ENCODE results near the gene DOCK9.

Gene DOCK9

DNA sequence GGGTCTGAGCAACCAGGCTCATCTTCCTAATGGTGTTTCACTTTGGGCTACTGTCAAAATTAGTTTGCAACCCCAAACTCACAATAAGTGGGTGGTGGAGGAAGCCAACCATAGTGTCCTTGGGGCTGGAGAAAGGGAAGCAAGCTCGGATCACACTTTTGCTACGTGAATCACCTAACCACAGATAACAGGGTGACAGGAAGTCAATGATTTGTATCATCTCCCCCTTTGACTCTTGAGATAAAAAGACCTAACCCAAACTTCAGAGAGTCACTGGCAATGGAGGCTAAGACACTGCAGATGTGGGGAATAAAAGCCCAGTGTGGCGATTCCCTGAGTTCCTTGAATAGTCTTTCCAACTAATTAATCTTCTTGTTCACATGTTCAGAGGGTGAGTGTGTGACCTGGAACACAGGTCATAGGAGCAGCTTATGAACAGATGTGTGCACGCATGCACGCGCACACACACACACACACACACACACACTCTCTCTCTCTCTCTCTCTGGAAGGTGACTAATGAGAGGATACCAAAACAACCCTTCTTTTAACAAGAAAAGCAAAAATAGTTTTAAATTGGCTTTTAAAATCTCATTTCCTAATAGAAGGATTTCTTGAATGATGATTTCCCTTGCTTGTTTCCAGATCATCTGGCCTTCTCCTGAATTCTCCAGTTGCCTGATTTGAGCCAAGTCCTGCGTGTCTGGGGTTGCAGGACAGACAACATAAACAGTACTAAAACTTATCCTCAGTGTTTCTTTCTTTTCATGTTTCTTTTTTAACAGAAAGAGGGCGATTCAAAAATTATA lies 21.2 kb upstream of the DOCK9 start:
- no peak for DNase-seq

- DNase-seq = no peak
These were observed 20.1 kb upstream of the DOCK9 start for GRCh38 chr13:98997738-98998641.

GRCh38 chr13:98997011-98997730 lies 19.3 kb upstream of the DOCK9 start:
- DNase-seq = no peak

GRCh38 chr13:98996046-98996445 lies 18.2 kb upstream of the DOCK9 start:
- no peak for DNase-seq

DNA sequence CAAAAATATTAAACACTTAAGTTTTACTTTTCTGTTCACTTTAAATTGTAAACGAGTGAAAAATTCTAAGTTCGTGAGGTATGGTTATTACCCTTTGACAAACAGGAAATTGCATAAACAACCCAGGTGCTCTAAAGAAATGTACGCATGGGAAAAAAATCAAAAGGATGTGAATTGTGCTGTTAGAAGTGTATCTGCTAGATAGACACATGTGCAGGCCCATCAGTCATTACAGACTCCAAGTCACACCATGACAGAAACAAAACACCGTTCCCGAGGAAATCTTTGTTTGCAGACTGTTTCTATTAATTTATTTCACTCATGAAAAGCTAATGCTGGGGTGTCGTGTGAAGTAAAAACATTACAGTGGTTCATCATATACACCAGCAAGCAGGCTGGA lies 17.0 kb upstream of the DOCK9 start:
- DNase-seq = no peak

DNA sequence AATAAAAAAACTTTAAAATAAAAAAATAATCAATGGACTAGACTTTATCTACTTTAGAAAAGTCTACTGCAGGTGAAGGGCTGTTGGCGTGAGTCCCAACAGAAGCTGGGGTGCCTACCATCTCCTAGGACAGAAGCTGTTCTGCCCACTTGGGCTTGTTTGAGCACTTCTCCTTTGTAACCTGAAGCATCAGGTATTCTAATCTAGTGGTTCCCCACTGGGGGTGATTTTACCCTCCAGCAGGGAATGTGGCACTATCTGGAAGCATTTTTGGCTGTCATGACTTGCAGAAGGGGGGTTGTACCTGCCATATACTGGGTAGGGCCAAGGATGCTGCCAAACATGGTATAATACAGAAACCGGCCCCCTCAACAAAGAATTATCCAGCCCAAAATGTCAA lies 16.2 kb upstream of the DOCK9 start:
- no peak for DNase-seq

DNA sequence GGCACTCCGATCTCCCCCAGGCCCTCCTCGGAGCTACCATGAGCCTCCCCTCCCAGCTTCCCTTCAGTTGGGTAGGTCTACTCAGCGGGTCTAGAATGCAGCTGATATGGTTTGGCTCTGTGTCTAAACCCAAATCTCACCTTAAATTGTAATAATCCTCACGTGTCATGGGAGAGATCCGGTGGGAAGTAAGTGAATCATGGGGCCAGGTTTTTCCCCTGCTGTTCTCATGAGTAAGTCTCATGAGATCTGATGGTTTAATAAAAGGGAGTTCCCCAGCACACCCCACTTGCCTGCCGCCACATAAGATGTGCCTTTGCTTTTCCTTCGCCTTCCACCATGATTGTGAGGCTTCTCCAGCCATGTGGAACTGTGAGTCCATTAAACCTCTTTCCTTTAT lies 14.5 kb upstream of the DOCK9 start:
- DNase-seq = no peak

- no peak for DNase-seq
These were observed 12.8 kb upstream of the DOCK9 start for GRCh38 chr13:98990701-98991100.

DNA sequence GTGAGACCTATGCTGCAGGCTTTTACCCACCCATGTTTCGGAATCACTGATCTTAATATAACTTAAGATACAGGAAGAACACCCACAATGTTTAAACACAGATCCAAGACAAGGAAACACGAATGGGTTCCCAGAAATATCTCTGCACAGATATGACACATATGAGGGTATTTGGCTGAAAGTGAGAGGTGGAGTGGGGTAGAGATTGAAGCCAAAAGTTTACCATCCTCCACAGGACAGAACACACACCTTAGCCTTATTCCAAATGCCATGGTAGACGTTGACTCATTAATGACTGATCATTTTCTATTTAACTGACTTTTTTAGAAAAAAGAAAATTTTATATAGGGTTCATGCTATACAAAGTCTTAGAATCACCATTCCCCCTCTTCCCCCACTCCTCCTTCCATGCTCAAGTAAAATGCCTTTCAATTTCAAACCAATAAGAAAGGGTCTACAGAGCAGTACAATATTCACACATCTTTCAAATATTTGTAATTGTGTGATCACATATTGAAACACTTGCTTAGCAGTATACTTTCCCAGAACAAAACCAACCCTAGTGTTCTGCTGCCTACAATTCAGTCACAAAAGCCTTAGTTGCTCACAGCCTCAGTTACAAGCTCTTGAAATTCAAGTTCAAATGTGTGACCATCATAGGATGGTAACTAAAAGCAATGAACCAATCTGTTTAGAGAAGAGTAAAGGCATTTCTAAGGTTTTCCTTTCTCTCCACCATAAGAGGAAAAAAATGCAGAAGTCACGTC lies 11.8 kb upstream of the DOCK9 start:
- no peak for DNase-seq

DNA sequence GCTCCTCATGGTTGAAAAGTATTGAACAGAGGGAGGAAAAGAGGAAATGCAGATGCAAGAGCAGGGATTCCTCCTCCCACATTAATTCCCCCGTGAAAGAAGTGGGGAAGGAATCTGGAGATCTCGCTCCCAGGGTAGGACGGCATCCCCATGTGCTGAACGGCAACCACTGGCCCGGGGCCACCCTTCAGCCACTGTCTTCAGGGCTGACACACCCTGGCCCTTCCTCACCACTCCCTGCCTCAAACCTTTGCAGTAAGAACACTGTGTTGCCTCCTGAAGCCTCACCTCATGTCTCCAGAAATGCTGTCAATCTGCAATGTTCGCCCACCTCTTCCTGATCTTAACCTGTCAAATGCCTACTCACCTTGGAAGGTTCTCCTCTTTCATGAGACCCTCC lies 10.9 kb upstream of the DOCK9 start:
- no peak for DNase-seq

DNA sequence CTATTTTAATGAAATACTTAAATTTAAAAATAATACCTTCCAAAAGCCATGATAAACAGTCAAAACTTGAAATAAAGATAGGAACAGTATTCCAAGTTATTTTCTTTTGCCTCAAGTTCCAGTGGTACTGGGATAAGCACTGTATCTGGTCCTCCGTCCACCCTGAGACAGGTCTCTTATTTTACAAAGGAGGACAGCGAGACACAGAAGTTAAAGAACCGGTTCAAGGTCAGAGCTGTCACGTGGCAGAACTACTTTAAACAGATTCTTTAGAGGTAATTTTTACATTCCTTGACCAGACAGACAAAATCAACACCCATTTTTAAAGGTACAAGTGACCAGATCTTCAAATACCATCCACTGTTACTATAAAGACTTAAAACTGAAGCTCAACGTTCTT lies 10.4 kb upstream of the DOCK9 start:
- no peak for DNase-seq

DNA sequence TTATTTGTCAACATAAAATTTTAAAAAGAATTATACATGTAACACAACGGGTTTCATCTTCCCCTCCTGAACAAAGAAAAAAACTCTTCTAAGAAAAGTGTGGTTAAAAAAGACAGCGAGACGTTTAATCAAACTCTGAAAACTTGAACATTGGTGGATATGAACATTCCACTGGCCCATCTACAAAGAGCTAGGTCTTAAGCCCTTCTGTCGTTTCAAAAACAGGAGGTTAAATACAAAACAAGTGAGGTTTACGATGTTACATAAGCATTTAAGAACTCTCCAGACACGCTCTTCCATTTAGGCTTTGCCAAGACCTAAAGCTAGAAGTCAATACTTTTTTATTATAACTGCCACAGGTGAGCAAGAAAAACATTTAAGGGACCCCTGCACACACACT lies 9.4 kb upstream of the DOCK9 start:
- no peak for DNase-seq

GRCh38 chr13:98986226-98986846 lies 8.5 kb upstream of the DOCK9 start:
- DNase-seq = no peak

DNA sequence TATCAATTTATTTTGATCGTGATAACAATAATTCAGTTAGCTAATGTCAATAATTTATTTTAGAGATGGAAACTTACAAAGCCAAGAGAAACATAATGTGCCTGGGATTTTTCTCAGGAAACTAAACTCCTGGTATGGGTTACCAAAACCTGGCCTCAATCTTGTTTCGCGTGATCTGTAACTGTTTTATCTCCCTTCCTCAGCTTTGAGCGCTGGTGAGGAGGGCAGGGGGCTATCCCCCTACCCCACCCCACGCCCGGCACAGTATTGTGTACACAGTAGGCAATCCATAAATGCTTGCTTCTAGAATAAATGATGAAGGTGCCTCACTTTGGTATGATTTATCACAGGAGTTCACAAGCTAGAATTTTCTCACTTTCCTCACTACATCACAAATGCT lies 7.7 kb upstream of the DOCK9 start:
- DNase-seq = no peak

- DNase-seq = no peak
These were observed 7.1 kb upstream of the DOCK9 start for GRCh38 chr13:98984983-98985382.

GRCh38 chr13:98984118-98984517 lies 6.3 kb upstream of the DOCK9 start:
- DNase-seq = no peak

DNA sequence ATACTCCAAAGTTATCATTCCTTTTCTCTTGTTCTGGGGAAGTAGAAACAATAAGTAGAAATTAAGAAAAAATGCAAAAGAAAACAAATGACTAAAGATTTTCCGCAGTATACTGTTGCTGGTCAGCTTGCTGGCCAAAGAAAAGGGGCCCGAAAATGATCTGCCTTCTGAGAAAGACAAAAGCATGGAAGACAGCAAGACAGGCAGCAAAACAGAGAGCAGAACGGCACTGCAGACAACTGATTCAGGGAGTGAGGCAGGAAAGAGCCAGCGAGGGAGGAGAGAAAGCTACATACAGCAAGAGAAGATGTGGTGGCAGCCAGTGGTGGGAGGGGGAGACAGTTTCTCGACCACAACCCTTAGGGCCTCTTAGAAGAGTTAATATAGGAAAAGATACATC lies 5.3 kb upstream of the DOCK9 start:
- no peak for DNase-seq

GRCh38 chr13:98981369-98982080 lies 3.7 kb upstream of the DOCK9 start:
- no peak for DNase-seq

GRCh38 chr13:98979012-98979660 lies 1.3 kb upstream of the DOCK9 start:
- DNase-seq = no peak

DNA sequence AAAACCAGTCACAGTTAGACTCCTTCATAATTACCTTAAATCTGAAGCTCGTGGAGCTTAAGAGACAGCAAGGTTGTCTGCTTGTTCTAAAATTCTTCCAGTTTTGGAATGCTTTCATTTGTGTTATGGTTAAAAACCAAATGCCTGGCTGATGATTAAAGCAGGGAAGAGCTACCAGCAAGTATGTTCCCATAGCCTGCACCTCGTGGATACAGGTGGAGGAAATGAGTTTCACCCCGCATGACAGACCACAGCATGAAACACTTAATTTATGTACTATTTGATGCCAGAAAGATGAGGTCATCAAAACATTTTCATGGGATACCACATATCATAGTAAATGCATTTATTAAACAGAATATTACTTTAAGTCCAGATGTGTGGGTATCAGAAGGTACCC lies 416 bp upstream of the DOCK9 start:
- no peak for DNase-seq

GRCh38 chr13:98976941-98977340 lies 923 bp downstream of the DOCK9 start:
- no peak for DNase-seq

All from suppressor macrophage treated with lipopolysaccharide for 4 hours (primary cell).